Spleen (tissue), 7 donors: Measurements from ENCODE around the gene RCOR3.

Source experiments
- POLR2A ChIP-seq, 3 donors: fragments of 450-650 bp; IDR thresholded peaks; one replicate each; pipeline ENCODE4 v1.5.1; 2017; ENCODE audit warnings: antibody characterized with exemption in 3 of 3, mild to moderate bottlenecking in 1 of 3
- POLR2AphosphoS5 ChIP-seq, 3 donors: sonication (generic); formaldehyde crosslinking; IDR thresholded peaks; one replicate each; pipeline ENCODE4 v1.5.1; 2017; ENCODE audit warnings: antibody characterized with exemption in 3 of 3
- TF ChIP-seq, protein P1 (sequence below), 11 experiments: fragments of 200-600 bp in 7 of 11; fragments of 450-650 bp in 4 of 11; sonication (generic) in 4 of 11; IDR thresholded peaks in 8 of 11; conservative IDR thresholded peaks in 3 of 11; 1 replicate in 7 of 11; 2 replicates in 4 of 11; pipeline versions ENCODE4 v1.4.0 to v1.8.0; 2016 to 2021; ENCODE audit warnings: antibody characterized with exemption in 11 of 11, inconsistent platforms in 4 of 11, mild to moderate bottlenecking in 1 of 11
- donor health status: DM: no; HTN: no; CAD: no; lungs with moderate emphysema.
- donor health status: DM: no; HTN: no; CAD: no.
- donor health status: DM: no; HTN: no; CAD: no.

DNA sequence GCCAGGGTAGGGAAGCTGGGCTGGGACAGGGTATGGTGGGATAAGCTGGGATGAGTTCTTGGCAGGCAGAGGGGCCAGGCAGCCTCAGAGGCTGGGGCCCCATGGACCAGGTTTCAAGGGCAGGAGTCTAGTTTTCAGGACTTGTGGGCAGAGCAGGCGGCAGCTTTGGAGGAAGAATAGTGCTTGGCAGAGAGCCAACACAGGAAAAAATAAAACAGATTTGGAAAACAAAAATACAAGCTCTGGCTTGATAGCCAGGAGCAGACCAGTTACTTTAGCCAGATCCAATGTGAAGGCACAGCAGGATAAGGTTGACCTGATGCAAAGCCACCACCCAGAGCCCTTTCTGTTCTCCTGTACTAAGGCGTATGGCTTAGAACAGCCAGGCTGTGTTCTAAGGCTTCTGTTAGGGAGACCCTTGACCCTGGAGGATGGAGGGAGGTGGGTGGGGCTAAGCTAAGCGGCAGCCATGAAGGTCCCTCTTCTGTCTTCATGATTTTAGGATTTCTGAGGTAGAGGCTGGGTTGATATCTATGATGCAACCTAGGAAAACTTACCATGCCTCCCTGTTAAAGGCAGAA, 73.0 kb downstream of the RCOR3 start:
- TF ChIP-seq, protein P1, sequence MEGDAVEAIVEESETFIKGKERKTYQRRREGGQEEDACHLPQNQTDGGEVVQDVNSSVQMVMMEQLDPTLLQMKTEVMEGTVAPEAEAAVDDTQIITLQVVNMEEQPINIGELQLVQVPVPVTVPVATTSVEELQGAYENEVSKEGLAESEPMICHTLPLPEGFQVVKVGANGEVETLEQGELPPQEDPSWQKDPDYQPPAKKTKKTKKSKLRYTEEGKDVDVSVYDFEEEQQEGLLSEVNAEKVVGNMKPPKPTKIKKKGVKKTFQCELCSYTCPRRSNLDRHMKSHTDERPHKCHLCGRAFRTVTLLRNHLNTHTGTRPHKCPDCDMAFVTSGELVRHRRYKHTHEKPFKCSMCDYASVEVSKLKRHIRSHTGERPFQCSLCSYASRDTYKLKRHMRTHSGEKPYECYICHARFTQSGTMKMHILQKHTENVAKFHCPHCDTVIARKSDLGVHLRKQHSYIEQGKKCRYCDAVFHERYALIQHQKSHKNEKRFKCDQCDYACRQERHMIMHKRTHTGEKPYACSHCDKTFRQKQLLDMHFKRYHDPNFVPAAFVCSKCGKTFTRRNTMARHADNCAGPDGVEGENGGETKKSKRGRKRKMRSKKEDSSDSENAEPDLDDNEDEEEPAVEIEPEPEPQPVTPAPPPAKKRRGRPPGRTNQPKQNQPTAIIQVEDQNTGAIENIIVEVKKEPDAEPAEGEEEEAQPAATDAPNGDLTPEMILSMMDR (IDR thresholded peaks at IDR 0.05 in 8 of 11, conservative IDR thresholded peaks at IDR 0.05 in 3 of 11): no peak
- no peak for TF ChIP-seq POLR2AphosphoS5 (IDR thresholded peaks at IDR 0.05)
- no peak for TF ChIP-seq POLR2A (IDR thresholded peaks at IDR 0.05)
